HEK293T (cell line): Measurements from ENCODE around the gene KIFC3.
"Not testable (repeated sequence)": the region's sequence is repeated elsewhere in the genome, so short reads cannot be mapped to it uniquely, and the experiment has no call there.

ENCODE experiments used
- CTCF ChIA-PET: fragments of 350-600 bp; formaldehyde crosslinking; extraction: SDS; loops from one replicate; lab custom pipeline; 2021; ENCODE audit warnings: antibody characterized with exemption, inconsistent platforms; lab: Yijun Ruan, JAX
- POLR2A ChIA-PET: fragments of 350-600 bp; formaldehyde crosslinking; extraction: SDS; loops from one replicate; lab custom pipeline; 2020; ENCODE audit warnings: antibody characterized with exemption, inconsistent platforms; lab: Yijun Ruan, JAX
- DNase-seq: peaks from one replicate; pipeline ENCODE4 v3.0.0; 2012; ENCODE audit warnings: mixed read lengths; ENCODE audit errors: extremely low spot score
- ARNT ChIP-seq: fragments of 450-650 bp; IDR thresholded peaks from 2 replicates; pipeline ENCODE4 v1.6.1; 2017; ENCODE audit warnings: mild to moderate bottlenecking
- BHLHE40 ChIP-seq: fragments of 450-650 bp; IDR thresholded peaks from 2 replicates; pipeline ENCODE4 v1.6.1; 2016; ENCODE audit warnings: mild to moderate bottlenecking, moderate library complexity, borderline replicate concordance
- CTBP1 ChIP-seq: fragments of 450-650 bp; IDR thresholded peaks from 2 replicates; pipeline ENCODE4 v1.6.1; 2016; ENCODE audit warnings: borderline replicate concordance
- ELF4 ChIP-seq: fragments of 450-650 bp; IDR thresholded peaks from 2 replicates; pipeline ENCODE4 v1.6.1; 2017; ENCODE audit warnings: antibody characterized with exemption
- FOXA1 ChIP-seq: fragments of 450-650 bp; IDR thresholded peaks from 2 replicates; pipeline ENCODE4 v1.6.1; 2016; ENCODE audit warnings: mild to moderate bottlenecking
- FOXK2 ChIP-seq: fragments of 450-650 bp; IDR thresholded peaks from 2 replicates; pipeline ENCODE4 v1.6.1; 2016; ENCODE audit warnings: mild to moderate bottlenecking
- FOXM1 ChIP-seq: fragments of 450-650 bp; IDR thresholded peaks from 2 replicates; pipeline ENCODE4 v1.6.1; 2017; ENCODE audit warnings: mild to moderate bottlenecking, borderline replicate concordance
- HDGF ChIP-seq: fragments of 450-650 bp; IDR thresholded peaks from 2 replicates; pipeline ENCODE4 v1.6.1; 2017; ENCODE audit warnings: antibody characterized with exemption, borderline replicate concordance
- L3MBTL2 ChIP-seq: fragments of 450-650 bp; conservative IDR thresholded peaks from 2 replicates; pipeline ENCODE4 v1.6.1; 2016; ENCODE audit warnings: mild to moderate bottlenecking
- LEF1 ChIP-seq: fragments of 450-650 bp; IDR thresholded peaks from 2 replicates; pipeline ENCODE4 v1.6.1; 2017; ENCODE audit warnings: mild to moderate bottlenecking, borderline replicate concordance
- NFRKB ChIP-seq: fragments of 450-650 bp; IDR thresholded peaks from 2 replicates; pipeline ENCODE4 v1.6.1; 2016; ENCODE audit warnings: mild to moderate bottlenecking, moderate library complexity
- PKNOX1 ChIP-seq: fragments of 450-650 bp; IDR thresholded peaks from 2 replicates; pipeline ENCODE4 v1.6.1; 2016
- SP1 ChIP-seq: fragments of 450-650 bp; IDR thresholded peaks from 2 replicates; pipeline ENCODE4 v1.6.1; 2017
- SUZ12 ChIP-seq: fragments of 450-650 bp; IDR thresholded peaks from 2 replicates; pipeline ENCODE4 v1.6.1; 2016; ENCODE audit warnings: mild to moderate bottlenecking
- TARDBP ChIP-seq: fragments of 450-650 bp; IDR thresholded peaks from 2 replicates; pipeline ENCODE4 v1.6.1; 2016
- ZNF384 ChIP-seq: fragments of 450-650 bp; IDR thresholded peaks from 2 replicates; pipeline ENCODE4 v1.6.1; 2016

Gene KIFC3

GRCh38 chr16:57732714-57733113, 69.6 kb downstream of the KIFC3 start:
- POLR2A ChIA-PET, result no interaction called here
- DNase-seq, result no peak
- CTCF ChIA-PET, result no interaction called here
- TF ChIP-seq SP1, result no peak
- TF ChIP-seq TARDBP, result no peak
- TF ChIP-seq FOXA1, result no peak
- no peak for TF ChIP-seq HDGF
- TF ChIP-seq SUZ12, result no peak
- no peak for TF ChIP-seq FOXK2
- TF ChIP-seq NFRKB, result no peak
- no peak for TF ChIP-seq LEF1
- TF ChIP-seq FOXM1, result no peak
- no peak for TF ChIP-seq ARNT
- no peak for TF ChIP-seq CTBP1
- no peak for TF ChIP-seq PKNOX1
- no peak for TF ChIP-seq BHLHE40

- DNase-seq, result no peak
- CTCF ChIA-PET, result interaction anchor here (1.4 kb wide), 1 partner anchor 82 kb away, joined by 3 read pairs; no protein-coding TSS in a partner anchor
- POLR2A ChIA-PET, result no interaction called here
- TF ChIP-seq CTBP1, result no peak
- TF ChIP-seq FOXK2, result no peak
- no peak for TF ChIP-seq HDGF
- no peak for TF ChIP-seq NFRKB
Measured at GRCh38 chr16:57732037-57732436, 70.3 kb downstream of the KIFC3 start.

- DNase-seq, result no peak
- no peak for TF ChIP-seq FOXM1
- no peak for TF ChIP-seq ZNF384
- no peak for TF ChIP-seq ELF4
- no peak for TF ChIP-seq SP1
- no peak for TF ChIP-seq L3MBTL2
- TF ChIP-seq ARNT, result no peak
- TF ChIP-seq FOXK2, result no peak
- no peak for TF ChIP-seq CTBP1
- no peak for TF ChIP-seq PKNOX1
- TF ChIP-seq FOXA1, result no peak
- TF ChIP-seq BHLHE40, result no peak
- POLR2A ChIA-PET, result no interaction called here
- CTCF ChIA-PET, result interaction anchor here (1.4 kb wide), 1 partner anchor 81 kb away, joined by 3 read pairs; no protein-coding TSS in a partner anchor
Measured at GRCh38 chr16:57730771-57731730, 71.2 kb downstream of the KIFC3 start.

- CTCF ChIA-PET, DNase-seq, POLR2A ChIA-PET: not testable (repeated sequence)
Measured at GRCh38 chr16:57729852-57730251, 72.4 kb downstream of the KIFC3 start.

GRCh38 chr16:57729182-57729484, 73.2 kb downstream of the KIFC3 start:
- no peak for TF ChIP-seq ARNT
- no peak for TF ChIP-seq SUZ12
- no peak for TF ChIP-seq FOXM1
- TF ChIP-seq CTBP1, result no peak
- no peak for TF ChIP-seq SP1
- CTCF ChIA-PET, result no interaction called here
- no peak for DNase-seq
- POLR2A ChIA-PET, result no interaction called here

- no peak for DNase-seq
- ChIA-PET CTCF (no interaction called here), POLR2A (no interaction called here)
- TF ChIP-seq LEF1 (no peak), HDGF (no peak), ZNF384 (no peak), NFRKB (no peak), SUZ12 (no peak), L3MBTL2 (no peak), FOXA1 (no peak), PKNOX1 (no peak), FOXM1 (no peak), BHLHE40 (no peak), SP1 (no peak), ARNT (no peak)
Measured at GRCh38 chr16:57728336-57729181, 73.7 kb downstream of the KIFC3 start.
